ENCODE measurements around the gene IGFALS. TPM values are rescaled to one million over a fixed set of nuclear protein-coding genes. Genes with fewer than 3 reads are reported as not detected.

Gene IGFALS
- total and polyA plus RNA-seq, 2 experiments from 2014 or later, result 1.3 to 2.1 TPM

DNA sequence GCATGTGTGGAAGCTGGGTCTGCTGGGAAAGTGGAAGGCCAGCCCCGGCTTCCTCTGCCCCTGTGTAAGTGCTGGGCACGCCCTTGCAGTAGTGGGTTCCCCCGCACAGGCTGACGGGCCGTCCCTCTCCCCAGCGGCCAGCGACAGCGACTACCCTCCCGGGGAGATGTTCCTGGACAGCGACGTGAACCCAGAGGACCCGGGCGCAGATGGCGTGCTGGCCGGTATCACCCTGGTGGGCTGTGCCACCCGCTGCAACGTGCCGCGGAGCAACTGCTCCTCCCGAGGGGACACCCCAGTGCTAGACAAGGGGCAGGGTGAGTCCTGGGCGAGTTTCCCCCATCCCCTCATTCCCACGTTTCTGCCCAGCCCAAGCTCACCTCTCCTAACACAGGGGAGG, 27.7 kb downstream of the IGFALS start:
- no peak overlapping the region for H3K4me3 ChIP-seq
- no peak overlapping the region for H3K27ac ChIP-seq
- no peaks in the 10 kb centered on the region for H3K4me1 ChIP-seq (ENCODE audit: low read depth)
- no peak for DNase-seq (ENCODE audit: low read depth in 1 of 2, low spot score in 1 of 2)
- H3K36me3 ChIP-seq, result peaks cover 34% of the 10 kb centered on the region
- no peaks in the 10 kb centered on the region for H3K9me3 ChIP-seq (ENCODE audit: low read depth)
- no peaks in the 10 kb centered on the region for H3K27me3 ChIP-seq
- TF ChIP-seq, protein P1, sequence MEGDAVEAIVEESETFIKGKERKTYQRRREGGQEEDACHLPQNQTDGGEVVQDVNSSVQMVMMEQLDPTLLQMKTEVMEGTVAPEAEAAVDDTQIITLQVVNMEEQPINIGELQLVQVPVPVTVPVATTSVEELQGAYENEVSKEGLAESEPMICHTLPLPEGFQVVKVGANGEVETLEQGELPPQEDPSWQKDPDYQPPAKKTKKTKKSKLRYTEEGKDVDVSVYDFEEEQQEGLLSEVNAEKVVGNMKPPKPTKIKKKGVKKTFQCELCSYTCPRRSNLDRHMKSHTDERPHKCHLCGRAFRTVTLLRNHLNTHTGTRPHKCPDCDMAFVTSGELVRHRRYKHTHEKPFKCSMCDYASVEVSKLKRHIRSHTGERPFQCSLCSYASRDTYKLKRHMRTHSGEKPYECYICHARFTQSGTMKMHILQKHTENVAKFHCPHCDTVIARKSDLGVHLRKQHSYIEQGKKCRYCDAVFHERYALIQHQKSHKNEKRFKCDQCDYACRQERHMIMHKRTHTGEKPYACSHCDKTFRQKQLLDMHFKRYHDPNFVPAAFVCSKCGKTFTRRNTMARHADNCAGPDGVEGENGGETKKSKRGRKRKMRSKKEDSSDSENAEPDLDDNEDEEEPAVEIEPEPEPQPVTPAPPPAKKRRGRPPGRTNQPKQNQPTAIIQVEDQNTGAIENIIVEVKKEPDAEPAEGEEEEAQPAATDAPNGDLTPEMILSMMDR (IDR thresholded peaks at IDR 0.05; ENCODE audit: low read depth, low read length), result no peak

DNA sequence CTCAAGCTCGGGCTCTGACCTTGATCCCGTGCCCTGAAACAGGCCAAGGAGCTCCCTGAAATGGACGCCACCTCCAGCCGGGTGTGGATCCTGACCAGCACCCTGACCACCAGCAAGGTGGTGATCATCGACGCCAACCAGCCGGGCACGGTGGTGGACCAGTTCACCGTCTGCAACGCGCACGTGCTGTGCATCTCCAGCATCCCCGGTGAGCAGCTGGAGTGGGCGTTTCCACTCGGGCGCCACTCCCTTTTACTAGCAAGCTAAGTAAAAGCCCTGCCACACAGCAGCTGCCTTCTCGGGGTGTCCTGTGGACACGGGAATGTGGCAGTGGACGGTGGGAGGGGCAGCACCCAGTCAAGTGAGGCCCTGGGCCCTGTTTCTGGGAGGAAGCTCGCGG, 28.5 kb downstream of the IGFALS start:
- TF ChIP-seq, protein P1 (IDR thresholded peaks at IDR 0.05; ENCODE audit: low read depth, low read length), result no peak
- Histone ChIP-seq H3K9me3 (ENCODE audit: low read depth) (no peaks in the 10 kb centered on the region), H3K4me1 (ENCODE audit: low read depth) (no peaks in the 10 kb centered on the region), H3K27ac (no peak overlapping the region), H3K4me3 (no peak overlapping the region), H3K36me3 (peaks cover 34% of the 10 kb centered on the region), H3K27me3 (no peaks in the 10 kb centered on the region)
- no peak for DNase-seq (ENCODE audit: low read depth in 1 of 2, low spot score in 1 of 2)

DNA sequence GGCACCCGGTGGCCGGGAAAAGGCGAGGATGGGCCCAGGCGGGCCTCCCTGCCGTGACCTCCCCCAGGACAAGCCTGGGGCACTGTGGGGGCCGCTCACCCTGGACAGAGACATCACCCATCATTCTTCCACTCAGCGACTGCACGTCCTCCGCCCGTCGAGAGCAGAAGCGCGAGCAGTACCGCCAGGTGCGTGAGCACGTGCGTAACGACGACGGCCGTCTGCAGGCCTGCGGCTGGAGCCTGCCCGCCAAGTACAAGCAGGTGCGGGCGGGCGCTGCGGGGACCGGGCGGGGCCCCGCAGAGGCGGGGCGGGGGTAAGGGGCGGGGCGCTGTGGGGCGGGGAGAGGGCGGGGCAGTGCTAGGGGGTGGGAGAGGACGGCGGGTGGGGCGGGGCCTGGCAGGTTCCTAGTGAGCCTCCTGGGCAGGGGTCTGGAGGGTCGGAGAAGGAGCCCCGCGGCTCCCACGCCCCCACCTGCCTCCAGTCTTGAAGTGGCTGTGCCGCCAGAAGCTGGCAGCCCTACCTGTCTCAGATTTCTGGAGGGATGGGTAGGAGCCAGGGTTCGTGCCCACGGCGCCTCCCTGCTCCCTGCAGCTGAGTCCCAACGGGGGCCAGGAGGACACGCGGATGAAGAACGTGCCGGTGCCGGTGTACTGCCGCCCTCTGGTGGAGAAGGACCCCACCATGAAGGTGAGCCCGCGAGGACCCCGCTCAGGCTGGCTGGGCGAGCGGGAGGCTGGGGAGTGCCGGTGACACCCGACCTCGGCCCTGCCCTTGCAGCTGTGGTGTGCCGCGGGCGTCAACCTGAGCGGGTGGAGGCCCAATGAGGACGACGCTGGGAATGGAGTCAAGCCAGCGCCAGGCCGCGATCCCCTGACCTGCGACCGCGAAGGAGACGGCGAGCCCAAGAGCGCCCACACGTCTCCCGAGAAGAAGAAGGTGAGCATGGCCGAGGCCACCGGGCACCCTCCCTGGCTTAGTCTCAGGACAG, 29.7 kb downstream of the IGFALS start:
- Histone ChIP-seq H3K36me3 (peaks cover 34% of the 10 kb centered on the region), H3K9me3 (ENCODE audit: low read depth) (no peaks in the 10 kb centered on the region), H3K27me3 (no peaks in the 10 kb centered on the region), H3K27ac (no peak overlapping the region), H3K4me3 (no peak overlapping the region), H3K4me1 (ENCODE audit: low read depth) (no peaks in the 10 kb centered on the region)
- peak; percentile 41 to 60 for DNase-seq (ENCODE audit: low read depth in 1 of 2, low spot score in 1 of 2)
- TF ChIP-seq, protein P1 (IDR thresholded peaks at IDR 0.05; ENCODE audit: low read depth, low read length), result peak; percentile 38

DNA sequence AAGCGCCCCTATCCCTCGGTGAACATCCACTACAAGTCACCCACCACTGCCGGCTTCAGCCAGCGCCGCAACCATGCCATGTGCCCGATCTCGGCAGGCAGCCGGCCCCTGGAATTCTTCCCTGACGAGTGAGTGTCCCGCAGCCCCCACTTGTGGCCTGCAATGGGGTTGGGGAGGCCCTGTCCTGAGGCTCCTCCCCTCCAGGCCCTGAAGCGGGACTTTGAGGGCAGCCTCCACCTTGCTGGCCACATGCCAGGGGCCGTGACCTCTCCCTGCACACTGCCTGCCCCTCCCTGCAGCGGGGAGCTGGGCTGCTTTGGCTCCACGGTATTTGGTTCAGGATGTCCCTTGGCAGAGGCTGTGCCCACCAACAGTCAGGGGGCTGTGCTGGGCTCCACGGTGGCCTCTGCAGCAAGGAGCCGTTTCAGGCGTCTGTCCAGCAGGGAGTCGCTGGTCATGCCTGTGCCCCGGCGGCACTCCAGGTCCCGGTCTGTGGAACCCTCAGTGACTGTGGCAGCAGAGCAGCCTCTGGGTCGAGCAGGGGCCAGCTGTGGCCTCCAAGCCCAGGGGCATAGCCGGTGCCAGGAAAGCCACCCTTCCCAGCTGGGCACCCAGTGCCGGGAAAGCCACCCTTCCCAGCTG, 30.5 kb downstream of the IGFALS start:
- H3K4me3 ChIP-seq, result no peak overlapping the region
- H3K4me1 ChIP-seq (ENCODE audit: low read depth), result no peaks in the 10 kb centered on the region
- DNase-seq (ENCODE audit: low read depth in 1 of 2, low spot score in 1 of 2), result no peak
- no peak overlapping the region for H3K27ac ChIP-seq
- H3K9me3 ChIP-seq (ENCODE audit: low read depth), result no peaks in the 10 kb centered on the region
- TF ChIP-seq, protein P1 (IDR thresholded peaks at IDR 0.05; ENCODE audit: low read depth, low read length), result no peak
- no peaks in the 10 kb centered on the region for H3K27me3 ChIP-seq
- H3K36me3 ChIP-seq, result peaks cover 37% of the 10 kb centered on the region

DNA sequence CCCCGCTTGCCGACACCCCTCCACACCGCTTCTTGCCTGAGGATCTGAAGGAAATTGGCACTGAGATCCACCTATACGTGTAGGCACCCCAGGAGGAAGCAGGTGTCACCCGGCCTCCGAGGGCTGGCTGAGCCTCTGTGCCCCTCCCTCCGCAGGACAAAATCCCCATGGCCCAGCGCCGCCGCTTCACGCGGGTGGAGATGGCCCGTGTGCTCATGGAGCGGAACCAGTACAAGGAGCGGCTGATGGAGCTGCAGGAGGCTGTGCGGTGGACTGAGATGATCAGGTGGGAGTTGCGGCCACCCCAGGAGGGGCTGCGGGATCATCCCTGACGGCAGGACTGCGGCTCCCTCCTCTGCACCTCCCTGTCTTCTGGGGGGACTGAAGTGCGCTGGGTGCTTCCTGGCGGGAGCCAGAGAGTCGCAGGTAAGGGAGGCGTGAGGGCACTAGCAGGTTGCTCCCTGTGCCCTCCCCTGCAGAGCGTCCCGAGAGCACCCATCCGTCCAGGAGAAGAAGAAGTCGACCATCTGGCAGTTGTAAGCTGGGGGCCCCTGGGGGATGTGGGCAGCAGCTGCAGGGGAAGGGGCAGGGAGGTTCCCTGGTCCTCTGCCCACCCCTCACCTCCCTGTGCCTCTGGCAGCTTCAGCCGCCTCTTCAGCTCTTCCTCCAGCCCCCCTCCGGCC, 31.2 kb downstream of the IGFALS start:
- Histone ChIP-seq H3K36me3 (peaks cover 32% of the 10 kb centered on the region), H3K27ac (no peak overlapping the region), H3K4me1 (ENCODE audit: low read depth) (no peaks in the 10 kb centered on the region), H3K9me3 (ENCODE audit: low read depth) (no peaks in the 10 kb centered on the region), H3K4me3 (no peak overlapping the region), H3K27me3 (no peaks in the 10 kb centered on the region)
- TF ChIP-seq, protein P1 (IDR thresholded peaks at IDR 0.05; ENCODE audit: low read depth, low read length), result no peak
- no peak for DNase-seq (ENCODE audit: low read depth in 1 of 2, low spot score in 1 of 2)
